ENCODE results near the gene FLT4.
"Not testable (repeated sequence)": the region's sequence is repeated elsewhere in the genome, so short reads cannot be mapped to it uniquely, and the experiment has no call there.

FLT4 gene

GRCh38 chr5:180649297-180650039 lies at the start of gene FLT4:
Gene FLT4, minus strand, starts transcription at chr5:180649600. Its CDS starts 55 bp downstream, at chr5:180649545.
- Histone ChIP-seq H3K9me3 (ENCODE audit: control insufficient read depth, insufficient read depth, low read length) (no peaks in the 10 kb centered on the region), H3K4me1 (ENCODE audit: control insufficient read depth, insufficient read depth, low read length) (no peaks in the 10 kb centered on the region), H3K9ac (ENCODE audit: low read depth, low read length) (no peak within 1 kb of the TSS), H3K36me3 (ENCODE audit: control insufficient read depth, insufficient read depth, low read length) (no peaks in the 10 kb centered on the region), H3K4me3 (ENCODE audit: low read depth, low read length) (peak within 1 kb of the TSS; percentile 62), H3K27me3 (ENCODE audit: control insufficient read depth, insufficient read depth, low read length) (peaks cover 39% of the 10 kb centered on the region)

GRCh38 chr5:180699042-180699441 lies 49.6 kb upstream of the FLT4 start:
- Histone ChIP-seq H3K4me3 (ENCODE audit: low read depth, low read length) (no peak overlapping the region), H3K9me3 (ENCODE audit: control insufficient read depth, insufficient read depth, low read length) (no peaks in the 10 kb centered on the region), H3K27me3 (ENCODE audit: control insufficient read depth, insufficient read depth, low read length) (no peaks in the 10 kb centered on the region), H3K9ac (ENCODE audit: low read depth, low read length) (no peak overlapping the region), H3K4me1 (ENCODE audit: control insufficient read depth, insufficient read depth, low read length) (no peaks in the 10 kb centered on the region), H3K36me3 (ENCODE audit: control insufficient read depth, insufficient read depth, low read length) (no peaks in the 10 kb centered on the region)

GRCh38 chr5:180696116-180696515 lies 46.7 kb upstream of the FLT4 start:
- Histone ChIP-seq H3K9ac (ENCODE audit: low read depth, low read length) (no peak overlapping the region), H3K4me1 (ENCODE audit: control insufficient read depth, insufficient read depth, low read length) (no peaks in the 10 kb centered on the region), H3K4me3 (ENCODE audit: low read depth, low read length) (no peak overlapping the region), H3K9me3 (ENCODE audit: control insufficient read depth, insufficient read depth, low read length) (no peaks in the 10 kb centered on the region), H3K36me3 (ENCODE audit: control insufficient read depth, insufficient read depth, low read length) (no peaks in the 10 kb centered on the region), H3K27me3 (ENCODE audit: control insufficient read depth, insufficient read depth, low read length) (no peaks in the 10 kb centered on the region)

- no peaks in the 10 kb centered on the region for H3K36me3 ChIP-seq (ENCODE audit: control insufficient read depth, insufficient read depth, low read length)
- H3K27me3 ChIP-seq (ENCODE audit: control insufficient read depth, insufficient read depth, low read length): no peaks in the 10 kb centered on the region
- H3K4me1 ChIP-seq (ENCODE audit: control insufficient read depth, insufficient read depth, low read length): no peaks in the 10 kb centered on the region
- no peaks in the 10 kb centered on the region for H3K9me3 ChIP-seq (ENCODE audit: control insufficient read depth, insufficient read depth, low read length)
- no peak overlapping the region for H3K4me3 ChIP-seq (ENCODE audit: low read depth, low read length)
- no peak overlapping the region for H3K9ac ChIP-seq (ENCODE audit: low read depth, low read length)
Measured at GRCh38 chr5:180692429-180692828, 43.0 kb upstream of the FLT4 start.

- H3K4me3 ChIP-seq (ENCODE audit: low read depth, low read length): no peak overlapping the region
- H3K27me3 ChIP-seq (ENCODE audit: control insufficient read depth, insufficient read depth, low read length): no peaks in the 10 kb centered on the region
- H3K9me3 ChIP-seq (ENCODE audit: control insufficient read depth, insufficient read depth, low read length): no peaks in the 10 kb centered on the region
- H3K4me1 ChIP-seq (ENCODE audit: control insufficient read depth, insufficient read depth, low read length): no peaks in the 10 kb centered on the region
- no peak overlapping the region for H3K9ac ChIP-seq (ENCODE audit: low read depth, low read length)
- H3K36me3 ChIP-seq (ENCODE audit: control insufficient read depth, insufficient read depth, low read length): no peaks in the 10 kb centered on the region
Measured at GRCh38 chr5:180691046-180691445, 41.6 kb upstream of the FLT4 start.

- no peaks in the 10 kb centered on the region for H3K4me1 ChIP-seq (ENCODE audit: control insufficient read depth, insufficient read depth, low read length)
- no peak overlapping the region for H3K9ac ChIP-seq (ENCODE audit: low read depth, low read length)
- no peaks in the 10 kb centered on the region for H3K9me3 ChIP-seq (ENCODE audit: control insufficient read depth, insufficient read depth, low read length)
- H3K4me3 ChIP-seq (ENCODE audit: low read depth, low read length): no peak overlapping the region
- no peaks in the 10 kb centered on the region for H3K36me3 ChIP-seq (ENCODE audit: control insufficient read depth, insufficient read depth, low read length)
- no peaks in the 10 kb centered on the region for H3K27me3 ChIP-seq (ENCODE audit: control insufficient read depth, insufficient read depth, low read length)
Measured at GRCh38 chr5:180690562-180690961, 41.2 kb upstream of the FLT4 start.

- Histone ChIP-seq H3K27me3 (ENCODE audit: control insufficient read depth, insufficient read depth, low read length) (no peaks in the 10 kb centered on the region), H3K9ac (ENCODE audit: low read depth, low read length) (no peak overlapping the region), H3K9me3 (ENCODE audit: control insufficient read depth, insufficient read depth, low read length) (no peaks in the 10 kb centered on the region), H3K4me3 (ENCODE audit: low read depth, low read length) (no peak overlapping the region), H3K4me1 (ENCODE audit: control insufficient read depth, insufficient read depth, low read length) (no peaks in the 10 kb centered on the region), H3K36me3 (ENCODE audit: control insufficient read depth, insufficient read depth, low read length) (no peaks in the 10 kb centered on the region)
Measured at GRCh38 chr5:180689775-180690174, 40.4 kb upstream of the FLT4 start.

- H3K4me3 ChIP-seq (ENCODE audit: low read depth, low read length): no peak overlapping the region
- no peaks in the 10 kb centered on the region for H3K36me3 ChIP-seq (ENCODE audit: control insufficient read depth, insufficient read depth, low read length)
- H3K27me3 ChIP-seq (ENCODE audit: control insufficient read depth, insufficient read depth, low read length): no peaks in the 10 kb centered on the region
- no peaks in the 10 kb centered on the region for H3K9me3 ChIP-seq (ENCODE audit: control insufficient read depth, insufficient read depth, low read length)
- H3K4me1 ChIP-seq (ENCODE audit: control insufficient read depth, insufficient read depth, low read length): no peaks in the 10 kb centered on the region
- H3K9ac ChIP-seq (ENCODE audit: low read depth, low read length): no peak overlapping the region
Measured at GRCh38 chr5:180689071-180689694, 39.8 kb upstream of the FLT4 start.

- H3K27me3 ChIP-seq (ENCODE audit: control insufficient read depth, insufficient read depth, low read length): no peaks in the 10 kb centered on the region
- H3K4me3 ChIP-seq (ENCODE audit: low read depth, low read length): no peak overlapping the region
- H3K4me1 ChIP-seq (ENCODE audit: control insufficient read depth, insufficient read depth, low read length): no peaks in the 10 kb centered on the region
- H3K36me3 ChIP-seq (ENCODE audit: control insufficient read depth, insufficient read depth, low read length): no peaks in the 10 kb centered on the region
- no peaks in the 10 kb centered on the region for H3K9me3 ChIP-seq (ENCODE audit: control insufficient read depth, insufficient read depth, low read length)
- H3K9ac ChIP-seq (ENCODE audit: low read depth, low read length): no peak overlapping the region
Measured at GRCh38 chr5:180688330-180689070, 39.1 kb upstream of the FLT4 start.

- not testable (repeated sequence) for H3K4me3 ChIP-seq (ENCODE audit: low read depth, low read length); H3K36me3 ChIP-seq (ENCODE audit: control insufficient read depth, insufficient read depth, low read length); H3K4me1 ChIP-seq (ENCODE audit: control insufficient read depth, insufficient read depth, low read length); H3K27me3 ChIP-seq (ENCODE audit: control insufficient read depth, insufficient read depth, low read length); H3K9me3 ChIP-seq (ENCODE audit: control insufficient read depth, insufficient read depth, low read length); H3K9ac ChIP-seq (ENCODE audit: low read depth, low read length)
Measured at GRCh38 chr5:180686799-180687198, 37.4 kb upstream of the FLT4 start.

- H3K4me1 ChIP-seq (ENCODE audit: control insufficient read depth, insufficient read depth, low read length): no peaks in the 10 kb centered on the region
- H3K9me3 ChIP-seq (ENCODE audit: control insufficient read depth, insufficient read depth, low read length): no peaks in the 10 kb centered on the region
- H3K27me3 ChIP-seq (ENCODE audit: control insufficient read depth, insufficient read depth, low read length): no peaks in the 10 kb centered on the region
- H3K9ac ChIP-seq (ENCODE audit: low read depth, low read length): no peak overlapping the region
- H3K36me3 ChIP-seq (ENCODE audit: control insufficient read depth, insufficient read depth, low read length): no peaks in the 10 kb centered on the region
- H3K4me3 ChIP-seq (ENCODE audit: low read depth, low read length): no peak overlapping the region
Measured at GRCh38 chr5:180684623-180685161, 35.3 kb upstream of the FLT4 start.

Measured in iPS-15b (cell line).